VCaP (cell line): ENCODE results near the gene ZNF227.
"Not testable (repeated sequence)": the region's sequence is repeated elsewhere in the genome, so short reads cannot be mapped to it uniquely, and the experiment has no call there.

Experiments
- H3K27ac ChIP-seq: fragments of 450-650 bp; 2 replicates; pipeline ENCODE4 v1.5.1; 2017
- CTCF ChIP-seq: fragments of 450-650 bp; conservative IDR thresholded peaks from 2 replicates; pipeline ENCODE4 v1.5.1; 2017; ENCODE audit warnings: mild to moderate bottlenecking, moderate library complexity

Gene ZNF227

DNA sequence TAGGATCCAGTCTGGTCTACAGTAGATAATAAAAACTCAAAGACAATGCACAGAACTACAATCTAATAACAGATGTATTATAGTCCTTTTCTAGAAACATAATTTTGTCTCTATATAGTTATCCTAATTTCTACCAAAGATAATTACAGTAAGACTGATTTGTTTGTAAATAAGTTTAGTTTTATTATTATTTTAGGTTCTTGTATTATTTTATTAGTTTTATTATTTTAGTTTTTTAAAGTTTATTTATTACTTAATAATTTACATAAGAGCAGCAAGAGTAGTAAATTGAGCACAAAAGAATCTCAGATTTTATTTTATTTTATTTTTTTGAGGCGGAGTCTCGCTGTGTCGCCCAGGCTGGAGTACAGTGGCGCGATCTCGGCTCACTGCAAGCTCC is 22.3 kb upstream of the ZNF227 start:
- TF ChIP-seq CTCF, result no peak
- H3K27ac ChIP-seq, result no peak overlapping the region

- H3K27ac ChIP-seq, result no peak overlapping the region
- TF ChIP-seq CTCF, result no peak
Observed at GRCh38 chr19:44192127-44192526, 20.2 kb upstream of the ZNF227 start.

DNA sequence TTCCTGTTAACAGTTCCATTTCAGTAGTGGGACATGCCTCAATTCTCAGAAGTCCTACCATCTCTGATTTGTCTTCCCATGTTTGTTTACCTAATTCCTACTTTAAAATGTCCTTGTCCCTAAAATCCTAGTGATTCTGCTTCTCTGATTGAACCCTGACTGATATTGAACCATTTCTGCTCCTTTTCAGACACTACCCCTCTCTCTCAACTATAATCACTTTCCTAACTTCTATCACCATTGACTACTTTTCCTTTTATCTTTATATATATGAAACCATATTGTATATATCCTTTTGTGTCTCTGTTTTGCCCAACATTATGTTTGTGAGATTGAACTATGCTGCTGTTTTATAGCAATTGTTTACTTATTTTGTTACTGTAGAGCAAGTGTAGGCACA is 15.6 kb upstream of the ZNF227 start:
- no peak overlapping the region for H3K27ac ChIP-seq
- no peak for TF ChIP-seq CTCF

GRCh38 chr19:44202470-44202869 is 9.9 kb upstream of the ZNF227 start:
- no peak for TF ChIP-seq CTCF
- H3K27ac ChIP-seq, result no peak overlapping the region

GRCh38 chr19:44202974-44203373 is 9.4 kb upstream of the ZNF227 start:
- no peak overlapping the region for H3K27ac ChIP-seq
- TF ChIP-seq CTCF, result no peak

DNA sequence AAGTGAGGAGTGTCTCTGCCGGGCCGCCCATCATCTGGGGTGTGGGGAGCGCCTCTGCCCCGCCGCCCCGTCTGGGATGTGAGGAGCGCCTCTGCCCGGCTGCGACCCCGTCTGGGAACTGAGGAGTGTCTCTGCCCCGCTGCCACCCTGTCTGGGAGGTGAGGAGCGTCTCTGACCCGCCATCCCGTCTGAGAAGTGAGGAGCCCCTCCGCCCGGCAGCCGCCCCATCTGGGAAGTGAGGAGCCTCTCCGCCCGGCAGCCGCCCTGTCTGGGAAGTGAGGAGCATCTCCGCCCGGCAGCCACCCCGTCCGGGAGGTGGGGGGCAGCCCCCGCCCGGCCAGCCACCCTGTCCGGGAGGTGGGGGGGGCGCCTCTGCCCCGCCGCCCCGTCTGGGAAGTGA is 8.5 kb upstream of the ZNF227 start:
- not testable (repeated sequence) for H3K27ac ChIP-seq

DNA sequence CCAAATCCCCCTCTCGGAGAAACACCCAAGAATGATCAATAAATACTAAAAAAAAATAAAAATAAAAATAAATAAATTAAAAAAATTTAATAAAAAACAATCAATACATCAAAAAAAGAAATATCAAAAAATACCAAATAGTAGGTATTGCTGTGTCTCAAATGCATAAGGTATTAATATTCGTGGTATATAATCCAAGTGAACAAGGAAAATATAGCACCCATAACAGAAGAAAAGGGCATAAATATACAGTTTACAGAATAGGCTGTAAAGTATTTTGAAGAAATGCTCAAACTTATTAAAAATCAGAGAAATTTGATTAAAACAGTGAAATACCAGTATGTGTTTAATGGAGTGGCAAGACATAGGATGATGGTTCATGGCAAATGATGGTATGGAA is 7.6 kb upstream of the ZNF227 start:
- TF ChIP-seq CTCF, result no peak
- H3K27ac ChIP-seq, result no peak overlapping the region

- no peak for TF ChIP-seq CTCF
- H3K27ac ChIP-seq, result peak overlapping the region; percentile 80
Observed at GRCh38 chr19:44207126-44207803, 5.1 kb upstream of the ZNF227 start.
